ENCODE measurements around the gene PLCL2.

GRCh38 chr3:16936233-16936632 lies 51.5 kb downstream of the PLCL2 start:
- TF ChIP-seq, protein P1, sequence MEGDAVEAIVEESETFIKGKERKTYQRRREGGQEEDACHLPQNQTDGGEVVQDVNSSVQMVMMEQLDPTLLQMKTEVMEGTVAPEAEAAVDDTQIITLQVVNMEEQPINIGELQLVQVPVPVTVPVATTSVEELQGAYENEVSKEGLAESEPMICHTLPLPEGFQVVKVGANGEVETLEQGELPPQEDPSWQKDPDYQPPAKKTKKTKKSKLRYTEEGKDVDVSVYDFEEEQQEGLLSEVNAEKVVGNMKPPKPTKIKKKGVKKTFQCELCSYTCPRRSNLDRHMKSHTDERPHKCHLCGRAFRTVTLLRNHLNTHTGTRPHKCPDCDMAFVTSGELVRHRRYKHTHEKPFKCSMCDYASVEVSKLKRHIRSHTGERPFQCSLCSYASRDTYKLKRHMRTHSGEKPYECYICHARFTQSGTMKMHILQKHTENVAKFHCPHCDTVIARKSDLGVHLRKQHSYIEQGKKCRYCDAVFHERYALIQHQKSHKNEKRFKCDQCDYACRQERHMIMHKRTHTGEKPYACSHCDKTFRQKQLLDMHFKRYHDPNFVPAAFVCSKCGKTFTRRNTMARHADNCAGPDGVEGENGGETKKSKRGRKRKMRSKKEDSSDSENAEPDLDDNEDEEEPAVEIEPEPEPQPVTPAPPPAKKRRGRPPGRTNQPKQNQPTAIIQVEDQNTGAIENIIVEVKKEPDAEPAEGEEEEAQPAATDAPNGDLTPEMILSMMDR (IDR thresholded peaks at IDR 0.05) = no peak
- no peak for TF ChIP-seq POLR2AphosphoS5 (IDR thresholded peaks at IDR 0.05)

Data from prostate gland (tissue), 2 donors.